HG02678 (cell line): ENCODE data around the gene RAB3GAP1.
"Not testable (repeated sequence)": the region's sequence is repeated elsewhere in the genome, so short reads cannot be mapped to it uniquely, and the experiment has no call there.

Experiments used
- ATAC-seq: cut with Tn5 transposase; IDR thresholded peaks from one replicate; pipeline ENCODE4 v1.9.1; 2021; ENCODE audit warnings: mild to moderate bottlenecking, moderate library complexity; ENCODE audit not compliant: unreplicated experiment

Gene RAB3GAP1

GRCh38 chr2:135099802-135100483 lies 47.9 kb downstream of the RAB3GAP1 start:
- no peak for ATAC-seq

- ATAC-seq = no peak
These were observed 51.8 kb downstream of the RAB3GAP1 start for GRCh38 chr2:135103843-135104242.

- not testable (repeated sequence) for ATAC-seq
These were observed 53.6 kb downstream of the RAB3GAP1 start for GRCh38 chr2:135105513-135106316.

GRCh38 chr2:135113322-135113721 lies 61.2 kb downstream of the RAB3GAP1 start:
- ATAC-seq = no peak

GRCh38 chr2:135119582-135119981 lies 67.5 kb downstream of the RAB3GAP1 start:
- ATAC-seq = no peak

- ATAC-seq = no peak
These were observed 69.0 kb downstream of the RAB3GAP1 start for GRCh38 chr2:135121016-135121657.

GRCh38 chr2:135121658-135122039 lies 69.6 kb downstream of the RAB3GAP1 start:
- ATAC-seq = not testable (repeated sequence)

GRCh38 chr2:135124924-135125886 lies 73.1 kb downstream of the RAB3GAP1 start:
- ATAC-seq = no peak

- no peak for ATAC-seq
These were observed 73.8 kb downstream of the RAB3GAP1 start for GRCh38 chr2:135125940-135126339.

- no peak for ATAC-seq
These were observed 78.7 kb downstream of the RAB3GAP1 start for GRCh38 chr2:135130751-135131150.

- no peak for ATAC-seq
These were observed 80.2 kb downstream of the RAB3GAP1 start for GRCh38 chr2:135132314-135132713.

- ATAC-seq = no peak
These were observed 88.5 kb downstream of the RAB3GAP1 start for GRCh38 chr2:135140606-135141005.

GRCh38 chr2:135142323-135142722 lies 90.2 kb downstream of the RAB3GAP1 start:
- ATAC-seq = no peak

- no peak for ATAC-seq
These were observed 92.3 kb downstream of the RAB3GAP1 start for GRCh38 chr2:135144343-135144742.

GRCh38 chr2:135149251-135149650 lies 97.2 kb downstream of the RAB3GAP1 start:
- no peak for ATAC-seq

GRCh38 chr2:135150725-135151124 lies 98.6 kb downstream of the RAB3GAP1 start:
- ATAC-seq = no peak

- ATAC-seq = no peak
These were observed 99.5 kb downstream of the RAB3GAP1 start for GRCh38 chr2:135151615-135152014.

GRCh38 chr2:135152361-135152760 lies 100.3 kb downstream of the RAB3GAP1 start:
- no peak for ATAC-seq

GRCh38 chr2:135154962-135155361 lies 102.9 kb downstream of the RAB3GAP1 start:
- no peak for ATAC-seq

- no peak for ATAC-seq
These were observed 105.8 kb downstream of the RAB3GAP1 start for GRCh38 chr2:135157856-135158255.

- ATAC-seq = no peak
These were observed 107.1 kb downstream of the RAB3GAP1 start for GRCh38 chr2:135159191-135159590.
